Kidney (tissue), 14 donors: ENCODE data around the gene HCK. TPM values are rescaled to one million over a fixed set of nuclear protein-coding genes. Genes with fewer than 3 reads are reported as not detected.
"Not testable (repeated sequence)": the region's sequence is repeated elsewhere in the genome, so short reads cannot be mapped to it uniquely, and the experiment has no call there.

Experiments used
- DNase-seq, 5 donors: peaks; one replicate each; pipeline ENCODE4 v3.0.0-alpha.2; 2013 to 2020
- FAIRE-seq: peaks from 2 replicates; lab custom pipeline; 2012; peaks lifted over from hg19 to GRCh38; lab: Jason Lieb, UNC
- H3K27ac ChIP-seq, 2 donors: one replicate each; pipeline ENCODE4 v1.7.0; 2013; ENCODE audit warnings: low read depth in 2 of 2, low read length in 2 of 2, inconsistent platforms in 1 of 2
- H3K27me3 ChIP-seq: one replicate; pipeline ENCODE4 v1.7.1; 2013; ENCODE audit warnings: low read length, inconsistent platforms; ENCODE audit not compliant: control insufficient read depth, insufficient read depth
- H3K36me3 ChIP-seq, 3 donors: one replicate each; pipeline versions ENCODE4 v1.7.0 to v1.7.1; 2013; ENCODE audit warnings: low read length in 3 of 3, control low read depth in 1 of 3, inconsistent platforms in 1 of 3; ENCODE audit not compliant: insufficient read depth in 3 of 3, control insufficient read depth in 2 of 3
- H3K4me1 ChIP-seq, 3 donors: one replicate each; pipeline versions ENCODE4 v1.7.0 to v1.7.1; 2013; ENCODE audit warnings: low read length in 3 of 3, inconsistent platforms in 1 of 3, low read depth in 1 of 3; ENCODE audit not compliant: control insufficient read depth in 2 of 3, insufficient read depth in 2 of 3
- H3K4me3 ChIP-seq, 3 donors: one replicate each; pipeline versions ENCODE4 v1.7.0 to v1.8.1; 2013; ENCODE audit warnings: low read length in 3 of 3, control low read depth in 1 of 3, inconsistent platforms in 1 of 3
- H3K9ac ChIP-seq, 3 donors: one replicate each; pipeline versions ENCODE4 v1.7.0 to v1.7.1; 2013; ENCODE audit warnings: low read length in 3 of 3, control low read depth in 1 of 3, inconsistent platforms in 1 of 3
- H3K9me3 ChIP-seq, 3 donors: one replicate each; pipeline versions ENCODE4 v1.7.0 to v1.7.1; 2013; ENCODE audit warnings: low read length in 3 of 3, control low read depth in 1 of 3, inconsistent platforms in 1 of 3; ENCODE audit not compliant: control insufficient read depth in 2 of 3, insufficient read depth in 1 of 3
- intact Hi-C: fragments of 100-400 bp; cut with DNase I; formaldehyde crosslinking; loops from one replicate; pipeline ENCODE4 v1.11.1; 2022
- polyA plus RNA-seq: library from polyadenylated mRNA; stranded (reverse); fragments of 350-450 nt; fragmentation: Illumina TruSeq; extraction: RNeasy Lipid Tissue Mini Kit (QIAGEN cat#74804); gene quantifications from one replicate; pipeline ENCODE4 v1.2.3, GENCODE V29; 2014; ENCODE audit warnings: low read depth, low replicate concordance; ENCODE audit not compliant: insufficient read depth
- total RNA-seq: library from RNA; stranded (reverse); fragmentation: NEBNext Ultra II Directional; extraction: Animal tissue kit (Norgen Biotek cat#: 25700); gene quantifications from one replicate; pipeline ENCODE4 v1.2.1, GENCODE V29; 2021
- TF ChIP-seq, protein P1 (sequence below): IDR thresholded peaks from 3 replicates; pipeline ENCODE4 v1.5.1; 2012; ENCODE audit warnings: mild to moderate bottlenecking, moderate library complexity, borderline replicate concordance; ENCODE audit not compliant: insufficient read depth; ENCODE audit errors: extremely low read depth
- donor health status: control.
- donor health status: control.
- donor health status: control.
- donor health status: control.
- donor health status: control.
- donor health status: DM: yes; HTN: yes; CAD: no.
- donor health status: Normal renal cell carcinoma (clear cell type).

The HCK gene
- total and polyA plus RNA-seq, 2 donors from 2014 or later = 3.9 to 24.0 TPM

DNA sequence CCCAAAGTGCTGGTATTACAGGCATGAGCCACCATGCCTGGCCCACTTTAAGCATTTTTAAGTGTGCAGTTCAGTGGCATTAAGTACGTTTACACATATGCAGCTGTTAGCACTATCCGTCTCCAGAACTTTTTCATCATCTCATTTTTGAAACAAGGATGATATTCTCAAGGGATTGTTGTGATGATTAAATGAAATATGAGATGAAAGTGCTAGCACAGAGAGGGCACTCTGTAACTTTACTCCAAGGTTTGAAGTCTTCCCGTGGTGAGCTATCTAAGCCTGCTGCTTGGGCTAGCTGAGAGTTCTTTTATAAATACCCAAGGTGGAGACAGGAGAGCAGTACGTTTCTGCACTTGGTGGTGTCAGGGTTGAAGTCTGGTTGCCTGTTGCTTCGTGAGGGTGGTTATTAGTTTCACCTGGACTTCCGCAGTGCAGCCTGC is 64.1 kb downstream of the HCK start:
- no peak overlapping the region for H3K27ac ChIP-seq
- H3K9me3 ChIP-seq = no peaks in the 10 kb centered on the region
- TF ChIP-seq, protein P1, sequence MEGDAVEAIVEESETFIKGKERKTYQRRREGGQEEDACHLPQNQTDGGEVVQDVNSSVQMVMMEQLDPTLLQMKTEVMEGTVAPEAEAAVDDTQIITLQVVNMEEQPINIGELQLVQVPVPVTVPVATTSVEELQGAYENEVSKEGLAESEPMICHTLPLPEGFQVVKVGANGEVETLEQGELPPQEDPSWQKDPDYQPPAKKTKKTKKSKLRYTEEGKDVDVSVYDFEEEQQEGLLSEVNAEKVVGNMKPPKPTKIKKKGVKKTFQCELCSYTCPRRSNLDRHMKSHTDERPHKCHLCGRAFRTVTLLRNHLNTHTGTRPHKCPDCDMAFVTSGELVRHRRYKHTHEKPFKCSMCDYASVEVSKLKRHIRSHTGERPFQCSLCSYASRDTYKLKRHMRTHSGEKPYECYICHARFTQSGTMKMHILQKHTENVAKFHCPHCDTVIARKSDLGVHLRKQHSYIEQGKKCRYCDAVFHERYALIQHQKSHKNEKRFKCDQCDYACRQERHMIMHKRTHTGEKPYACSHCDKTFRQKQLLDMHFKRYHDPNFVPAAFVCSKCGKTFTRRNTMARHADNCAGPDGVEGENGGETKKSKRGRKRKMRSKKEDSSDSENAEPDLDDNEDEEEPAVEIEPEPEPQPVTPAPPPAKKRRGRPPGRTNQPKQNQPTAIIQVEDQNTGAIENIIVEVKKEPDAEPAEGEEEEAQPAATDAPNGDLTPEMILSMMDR = no peak
- H3K4me1 ChIP-seq = peaks cover 0 to 17% (median 10%) of the 10 kb centered on the region in 3 donors
- H3K27me3 ChIP-seq = no peaks in the 10 kb centered on the region
- FAIRE-seq (no peak), DNase-seq (no peak)
- no peaks in the 10 kb centered on the region for H3K36me3 ChIP-seq
- H3K4me3 ChIP-seq = no peak overlapping the region
- H3K9ac ChIP-seq = no peak overlapping the region
- intact Hi-C loops = no loop called here

DNA sequence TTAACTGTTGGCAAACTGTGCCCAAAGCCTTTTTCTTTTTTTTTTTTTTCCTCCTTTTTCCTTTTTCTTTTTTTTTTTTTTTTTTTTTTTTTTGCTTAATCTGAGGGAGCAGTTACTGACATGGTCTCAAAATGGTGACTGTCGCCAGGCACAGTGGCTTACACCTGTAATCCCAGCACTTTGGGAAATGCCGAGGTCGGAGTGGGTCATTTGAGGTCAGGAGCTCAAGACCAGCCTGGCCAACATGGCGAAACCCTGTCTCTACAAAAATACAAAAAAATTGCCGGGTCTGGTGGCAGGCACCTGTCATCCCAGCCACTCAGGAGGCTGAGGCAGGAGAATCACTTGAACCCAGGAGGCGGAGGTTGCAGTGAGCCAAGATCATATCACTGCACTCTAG is 64.8 kb downstream of the HCK start:
- H3K9me3 ChIP-seq, FAIRE-seq, H3K27me3 ChIP-seq, H3K9ac ChIP-seq, intact Hi-C loops, H3K4me3 ChIP-seq, H3K27ac ChIP-seq, DNase-seq, H3K36me3 ChIP-seq: not testable (repeated sequence)
- H3K4me1 ChIP-seq = peaks cover 0 to 12% (median 6%) of the 10 kb centered on the region in 3 donors

DNA sequence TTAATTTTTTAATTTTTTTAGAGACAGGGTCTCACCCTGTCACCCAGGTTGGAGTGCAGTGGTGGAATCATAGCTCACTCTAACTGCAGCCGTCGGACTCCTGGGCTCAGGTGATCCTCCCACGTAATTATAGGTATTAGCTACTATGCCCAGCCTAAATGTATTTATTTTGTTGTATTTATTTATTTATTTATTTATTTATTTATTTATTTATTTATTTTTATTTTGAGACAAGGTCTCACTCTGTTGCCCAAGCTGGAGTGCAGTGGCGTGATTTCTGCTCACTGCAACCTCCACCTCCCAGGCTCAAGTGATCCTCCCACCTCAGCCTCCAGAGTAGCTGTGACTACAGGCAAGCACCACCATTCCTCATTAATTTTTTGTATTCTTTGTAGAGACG is 66.4 kb downstream of the HCK start:
- FAIRE-seq, H3K36me3 ChIP-seq, H3K27me3 ChIP-seq, DNase-seq, H3K9ac ChIP-seq, H3K4me1 ChIP-seq, H3K4me3 ChIP-seq, intact Hi-C loops, H3K27ac ChIP-seq, H3K9me3 ChIP-seq: not testable (repeated sequence)

DNA sequence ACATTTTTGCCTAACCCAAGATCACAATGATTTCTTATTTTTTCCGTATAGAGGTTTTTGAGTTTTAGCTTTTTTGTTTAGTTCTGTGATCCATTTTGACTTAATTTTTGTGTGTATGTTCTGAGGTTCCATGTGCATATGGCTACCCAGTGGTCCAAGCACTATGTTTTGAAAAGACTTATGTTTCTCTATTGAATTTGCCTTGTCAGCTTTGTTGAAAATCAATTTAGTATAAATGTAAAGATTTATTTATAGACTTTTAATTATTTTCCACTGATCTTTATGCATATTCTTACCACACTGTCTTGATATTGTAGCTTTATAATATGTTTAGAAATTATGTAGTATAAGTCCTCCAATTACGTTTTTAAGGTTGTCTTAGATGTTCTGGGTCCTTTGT is 67.7 kb downstream of the HCK start:
- H3K4me1 ChIP-seq = peaks cover 0 to 6% (median 3%) of the 10 kb centered on the region in 3 donors
- intact Hi-C loops = no loop called here

DNA sequence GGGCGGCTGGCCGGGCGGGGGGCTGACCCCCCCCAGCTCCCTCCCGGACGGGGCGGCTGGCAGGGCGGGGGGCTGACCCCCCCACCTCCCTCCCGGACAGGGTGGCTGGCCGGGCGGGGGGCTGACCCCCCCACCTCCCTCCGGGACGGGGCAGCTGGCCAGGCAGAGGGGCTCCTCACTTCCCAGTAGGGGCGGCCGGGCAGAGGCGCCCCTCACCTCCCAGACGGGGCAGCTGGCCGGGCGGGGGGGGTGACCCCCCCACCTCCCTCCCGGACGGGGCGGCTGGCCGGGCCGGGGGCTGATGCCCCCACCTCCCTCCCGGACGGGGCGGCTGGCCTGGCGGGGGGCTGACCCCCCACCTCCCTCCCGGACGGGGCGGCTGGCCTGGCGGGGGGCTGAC is 69.9 kb downstream of the HCK start:
- intact Hi-C loops, H3K9me3 ChIP-seq, FAIRE-seq: not testable (repeated sequence)

More for the DNA sequence above, 67.7 kb downstream of the HCK start:
- FAIRE-seq = no peak
- Histone ChIP-seq H3K27me3 (no peaks in the 10 kb centered on the region), H3K9me3 (no peaks in the 10 kb centered on the region), H3K36me3 (peaks cover 0 to 3% (median 0%) of the 10 kb centered on the region in 3 donors), H3K27ac (no peak overlapping the region), H3K4me3 (no peak overlapping the region), H3K9ac (no peak overlapping the region)
- DNase-seq = no peak
- TF ChIP-seq, protein P1 = no peak

More for the DNA sequence above, 69.9 kb downstream of the HCK start:
- H3K36me3 ChIP-seq, H3K27ac ChIP-seq, H3K4me3 ChIP-seq, H3K4me1 ChIP-seq, H3K27me3 ChIP-seq, H3K9ac ChIP-seq, DNase-seq: not testable (repeated sequence)
